ENCODE measurements around the gene UTF1.

DNA sequence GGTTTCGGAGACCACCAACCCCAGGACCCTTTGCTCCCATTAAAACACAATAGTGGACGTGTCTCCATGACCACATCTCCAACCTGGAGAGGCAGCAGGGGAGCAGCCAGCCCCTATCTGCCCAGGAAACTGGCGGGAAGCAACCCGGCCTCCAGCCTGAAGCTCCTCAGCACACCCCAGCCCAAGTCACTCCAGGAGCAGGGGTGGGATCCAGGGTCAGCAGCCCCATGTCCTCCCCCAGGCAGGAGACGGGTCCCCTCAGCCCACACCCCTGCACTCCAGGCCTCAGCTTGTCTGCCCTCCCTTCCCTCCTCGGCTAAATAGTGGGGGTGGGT is 46.0 kb downstream of the UTF1 start:
- TF ChIP-seq POLR2AphosphoS5 (IDR thresholded peaks at IDR 0.05), result no peak
- TF ChIP-seq, protein P1, sequence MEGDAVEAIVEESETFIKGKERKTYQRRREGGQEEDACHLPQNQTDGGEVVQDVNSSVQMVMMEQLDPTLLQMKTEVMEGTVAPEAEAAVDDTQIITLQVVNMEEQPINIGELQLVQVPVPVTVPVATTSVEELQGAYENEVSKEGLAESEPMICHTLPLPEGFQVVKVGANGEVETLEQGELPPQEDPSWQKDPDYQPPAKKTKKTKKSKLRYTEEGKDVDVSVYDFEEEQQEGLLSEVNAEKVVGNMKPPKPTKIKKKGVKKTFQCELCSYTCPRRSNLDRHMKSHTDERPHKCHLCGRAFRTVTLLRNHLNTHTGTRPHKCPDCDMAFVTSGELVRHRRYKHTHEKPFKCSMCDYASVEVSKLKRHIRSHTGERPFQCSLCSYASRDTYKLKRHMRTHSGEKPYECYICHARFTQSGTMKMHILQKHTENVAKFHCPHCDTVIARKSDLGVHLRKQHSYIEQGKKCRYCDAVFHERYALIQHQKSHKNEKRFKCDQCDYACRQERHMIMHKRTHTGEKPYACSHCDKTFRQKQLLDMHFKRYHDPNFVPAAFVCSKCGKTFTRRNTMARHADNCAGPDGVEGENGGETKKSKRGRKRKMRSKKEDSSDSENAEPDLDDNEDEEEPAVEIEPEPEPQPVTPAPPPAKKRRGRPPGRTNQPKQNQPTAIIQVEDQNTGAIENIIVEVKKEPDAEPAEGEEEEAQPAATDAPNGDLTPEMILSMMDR (IDR thresholded peaks at IDR 0.05), result no peak
